OCI-LY7 (cell line): Measurements from ENCODE around the gene FAM161A.

Source experiments
- CTCF ChIP-seq: fragments of 200-600 bp; sonication (generic); conservative IDR thresholded peaks from 2 replicates; pipeline ENCODE4 v1.5.1; 2014; ENCODE audit warnings: mild to moderate bottlenecking, antibody characterized with exemption, low read length, moderate library complexity, mixed read lengths
- EZH2phosphoT487 ChIP-seq: fragments of 200-600 bp; sonication (generic); IDR thresholded peaks from 2 replicates; pipeline ENCODE4 v1.6.1; 2018; ENCODE audit warnings: low read depth, borderline replicate concordance, mild to moderate bottlenecking, mixed run types, antibody characterized with exemption, low read length, moderate library complexity, mixed read lengths

- no peak for TF ChIP-seq CTCF
- no peak for TF ChIP-seq EZH2phosphoT487
These were observed 32.2 kb upstream of the FAM161A start for GRCh38 chr2:61885896-61886603.
